Tibial nerve (tissue), 4 donors: ENCODE data around the gene ZNF286A.
"Not testable (repeated sequence)": the region's sequence is repeated elsewhere in the genome, so short reads cannot be mapped to it uniquely, and the experiment has no call there.

Experiments
- CTCF ChIP-seq, 5 experiments: fragments of 200-600 bp in 3 of 5; fragments of 450-650 bp in 2 of 5; sonication (generic) in 3 of 5; IDR thresholded peaks; one replicate each; pipeline ENCODE4 v1.5.1; 2016 to 2019; ENCODE audit warnings: antibody characterized with exemption in 5 of 5, mild to moderate bottlenecking in 3 of 5, moderate library complexity in 2 of 5
- EP300 ChIP-seq, 2 donors: sonication (generic); formaldehyde crosslinking; IDR thresholded peaks; one replicate each; pipeline ENCODE4 v1.6.1; 2017; ENCODE audit warnings: antibody characterized with exemption in 2 of 2, mild to moderate bottlenecking in 1 of 2
- POLR2A ChIP-seq, 2 donors: fragments of 450-650 bp; IDR thresholded peaks; one replicate each; pipeline ENCODE4 v1.6.1; 2017; ENCODE audit warnings: antibody characterized with exemption in 2 of 2, mild to moderate bottlenecking in 2 of 2, moderate library complexity in 2 of 2

- TF ChIP-seq CTCF, POLR2A, EP300 (IDR thresholded peaks at IDR 0.05): not testable (repeated sequence)
Observed at GRCh38 chr17:15687494-15687893, 12.1 kb upstream of the ZNF286A start.
